ENCODE results near the gene CNIH3.
"Not testable (repeated sequence)": the region's sequence is repeated elsewhere in the genome, so short reads cannot be mapped to it uniquely, and the experiment has no call there.

Gene CNIH3

GRCh38 chr1:224615861-224616755, at the start of gene CNIH3:
Gene CNIH3, plus strand, starts transcription at chr1:224616317. Its CDS starts 858 bp downstream, at chr1:224617175.
- DNase-seq, result peak; percentile 21

GRCh38 chr1:224566492-224566891, 49.6 kb upstream of the CNIH3 start:
- DNase-seq, result not testable (repeated sequence)

DNA sequence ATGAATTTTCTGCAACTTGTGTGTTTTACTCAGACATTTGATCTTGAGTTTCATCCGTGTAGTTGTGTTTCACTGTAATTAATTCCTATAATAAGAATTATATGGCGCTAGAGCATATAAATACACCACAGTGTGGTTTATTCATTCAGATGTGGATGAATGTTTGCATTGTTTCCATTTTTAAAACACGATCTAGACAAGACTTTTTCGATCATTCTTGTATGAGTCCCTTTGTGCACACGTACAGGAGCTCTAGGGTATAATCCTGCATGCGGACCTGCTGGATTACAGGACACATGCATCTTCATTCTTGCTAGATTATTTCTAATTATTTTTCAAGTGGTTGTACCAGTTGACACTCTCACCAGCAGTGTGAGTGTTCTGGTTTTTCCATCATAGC, 46.8 kb upstream of the CNIH3 start:
- no peak for DNase-seq

DNA sequence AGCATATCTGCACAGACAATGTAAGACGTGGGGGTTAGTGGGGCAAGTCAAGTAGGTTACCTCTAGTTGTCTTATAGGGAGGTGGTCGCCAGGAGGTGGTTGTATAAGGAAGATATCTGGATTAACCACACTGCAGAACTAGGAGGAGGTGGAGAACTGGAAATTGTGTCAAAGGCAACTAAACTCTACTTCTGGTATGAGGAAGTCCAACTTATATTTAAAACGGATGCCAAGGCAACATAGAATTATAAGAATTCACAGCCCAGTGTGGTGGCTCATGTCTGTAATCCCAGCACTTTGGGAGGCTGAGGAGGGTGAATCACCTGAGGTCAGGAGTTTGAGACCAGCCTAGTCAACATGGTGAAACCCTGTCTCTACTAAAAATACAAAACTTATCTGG, 44.1 kb upstream of the CNIH3 start:
- DNase-seq, result not testable (repeated sequence)

DNA sequence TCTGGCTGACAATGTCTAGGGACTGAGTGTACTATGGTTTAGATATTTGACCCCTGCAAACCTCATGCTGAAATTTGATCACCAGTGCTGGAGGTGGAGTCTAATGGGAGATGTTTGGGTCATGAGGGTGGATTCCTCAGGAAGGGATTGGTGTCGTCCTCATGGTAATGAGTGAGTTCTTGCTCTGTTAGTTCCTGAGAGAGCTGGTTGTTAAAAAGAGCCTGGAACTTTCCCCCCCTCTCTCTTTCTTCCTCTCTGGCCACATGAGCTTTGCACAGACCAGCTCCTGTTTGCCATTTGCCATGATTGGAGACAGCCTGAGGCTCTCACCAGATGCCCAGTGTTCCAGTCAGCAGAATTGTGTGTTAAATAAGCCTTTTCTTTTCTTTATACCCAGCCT, 36.6 kb upstream of the CNIH3 start:
- DNase-seq, result no peak

DNA sequence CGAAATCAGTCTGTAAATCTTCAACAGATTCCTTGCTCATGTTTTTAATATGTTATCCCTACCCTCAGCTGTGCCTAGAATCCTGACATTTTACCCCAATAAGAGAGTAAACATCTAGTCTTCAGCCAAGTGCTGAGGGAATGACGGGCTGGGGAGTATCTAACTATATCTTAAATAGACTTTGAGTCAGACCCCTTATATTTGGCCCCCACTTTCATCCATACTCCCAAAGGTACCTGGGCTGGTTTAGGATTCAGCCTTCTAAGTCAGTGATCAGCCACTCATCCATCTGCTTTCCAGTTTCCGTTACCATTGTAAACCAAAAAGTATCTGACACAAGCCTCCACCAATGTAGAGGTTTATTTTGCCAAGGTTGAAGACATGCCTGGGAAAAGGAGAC, 36.1 kb upstream of the CNIH3 start:
- no peak for DNase-seq

- no peak for DNase-seq
Observed at GRCh38 chr1:224582041-224582440, 34.1 kb upstream of the CNIH3 start.

DNA sequence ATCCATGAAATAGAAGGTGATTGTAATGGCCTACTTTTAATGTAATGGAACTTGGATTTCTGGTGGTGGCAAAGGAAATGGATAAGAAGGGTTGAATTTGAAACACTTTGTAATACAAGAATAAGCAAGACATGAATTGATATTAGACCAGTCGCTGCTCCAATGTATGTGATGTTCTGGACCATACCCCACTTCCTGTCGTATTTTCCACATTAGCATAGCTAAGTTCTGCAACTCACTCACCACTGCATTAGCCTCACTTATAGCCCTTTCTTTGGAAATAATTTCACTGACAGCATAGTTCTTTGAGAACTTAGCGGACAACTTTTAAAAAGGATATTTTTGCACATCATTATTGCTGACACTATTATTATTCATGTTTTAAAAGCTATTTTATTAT, 32.3 kb upstream of the CNIH3 start:
- no peak for DNase-seq

DNA sequence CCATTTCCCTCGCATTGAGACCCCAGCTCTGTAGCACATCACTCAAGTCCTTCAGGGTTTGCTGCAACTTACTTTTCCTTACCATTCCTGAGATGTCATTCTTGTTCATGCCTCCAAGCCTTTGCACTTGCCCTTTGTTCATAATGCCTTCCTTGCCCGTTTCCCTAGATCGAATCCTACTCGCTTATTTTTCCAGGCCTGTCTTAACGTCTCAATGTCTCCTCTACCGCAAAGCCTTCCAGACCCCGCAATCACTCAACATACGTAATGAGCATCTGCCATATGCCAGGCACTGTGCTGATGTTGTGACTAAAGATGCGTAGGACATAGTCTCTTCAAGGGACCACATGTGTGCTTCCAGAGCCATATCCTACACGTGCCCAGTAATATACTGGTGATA, 31.1 kb upstream of the CNIH3 start:
- no peak for DNase-seq

DNA sequence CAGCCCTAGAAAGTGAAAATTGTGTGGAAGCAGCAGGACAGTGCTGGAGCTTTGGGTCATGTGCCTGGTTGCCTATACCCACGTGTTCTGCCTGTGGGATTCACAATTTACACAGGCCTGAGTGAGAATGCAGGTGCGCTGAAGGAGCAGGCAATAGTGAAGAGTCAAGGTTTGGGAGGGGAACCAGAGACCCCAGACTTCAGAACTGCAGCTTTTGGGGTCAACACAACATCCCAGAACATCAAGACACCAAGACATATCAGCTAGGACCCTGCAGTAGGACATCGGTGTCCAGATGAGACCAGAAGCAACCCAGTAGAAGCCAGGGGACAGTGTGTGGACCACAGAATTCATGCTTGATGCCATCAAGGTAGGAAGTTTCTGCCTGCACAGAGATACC, 29.1 kb upstream of the CNIH3 start:
- DNase-seq, result no peak

- no peak for DNase-seq
Observed at GRCh38 chr1:224588515-224588914, 27.6 kb upstream of the CNIH3 start.

GRCh38 chr1:224589006-224589405, 27.1 kb upstream of the CNIH3 start:
- DNase-seq, result no peak

- no peak for DNase-seq
Observed at GRCh38 chr1:224591326-224591725, 24.8 kb upstream of the CNIH3 start.

GRCh38 chr1:224592636-224593582, 23.2 kb upstream of the CNIH3 start:
- DNase-seq, result no peak

GRCh38 chr1:224594360-224594759, 21.8 kb upstream of the CNIH3 start:
- DNase-seq, result no peak

DNA sequence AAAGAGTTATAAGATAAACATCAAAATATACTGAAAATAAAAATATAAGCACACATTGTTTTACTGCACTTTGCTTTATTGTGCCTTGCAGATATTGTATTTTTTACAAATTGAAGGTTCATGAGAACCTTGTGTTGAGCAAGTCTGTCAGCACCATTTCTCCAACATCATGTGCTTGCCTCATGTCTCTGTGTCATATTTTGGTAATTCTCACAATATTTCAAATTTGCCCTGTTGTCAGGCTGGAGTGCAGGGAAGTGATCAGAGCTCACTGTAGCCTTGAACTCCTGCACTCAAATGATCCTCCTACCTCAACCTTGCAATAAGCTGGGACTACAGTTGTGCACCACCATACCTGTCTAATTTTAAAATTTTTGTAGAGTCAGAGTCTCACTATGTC, 21.3 kb upstream of the CNIH3 start:
- DNase-seq, result no peak

GRCh38 chr1:224605482-224606181, 10.5 kb upstream of the CNIH3 start:
- DNase-seq, result no peak

GRCh38 chr1:224607188-224608148, 8.6 kb upstream of the CNIH3 start:
- no peak for DNase-seq

DNA sequence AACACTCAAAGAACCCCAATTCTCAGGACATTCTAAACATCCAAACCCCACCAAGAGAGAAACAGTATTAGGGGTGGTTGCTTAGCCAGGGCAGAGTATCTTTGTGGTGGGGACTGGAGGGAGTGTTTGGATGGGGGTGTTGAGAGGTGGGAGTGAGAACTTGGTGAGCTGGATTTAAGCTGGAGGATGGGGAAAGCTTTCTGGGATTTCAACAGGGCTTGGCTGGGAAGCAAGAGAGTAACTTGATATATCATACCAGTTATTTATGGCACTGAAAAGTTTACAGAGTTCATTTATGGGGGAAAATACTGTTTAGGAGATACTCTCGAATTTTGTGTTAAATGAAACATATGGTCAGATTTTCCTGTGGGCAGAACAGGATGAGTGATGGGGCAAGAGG, 6.8 kb upstream of the CNIH3 start:
- DNase-seq, result no peak

- no peak for DNase-seq
Observed at GRCh38 chr1:224612246-224612645, 3.9 kb upstream of the CNIH3 start.

GRCh38 chr1:224613486-224613885, 2.6 kb upstream of the CNIH3 start:
- DNase-seq, result no peak

All from activated CD8-positive, alpha-beta memory T cell treated with anti-CD3 and anti-CD28 coated beads, Interleukin-2, amount 50 U/mL, for 4 hours (primary cell).